Activated T-helper 1 cell treated with Interleukin-2 at 50 U/mL for 16 hours (primary cell): Measurements from ENCODE around the gene FBXO41.

ENCODE experiments used
- DNase-seq: peaks from one replicate; pipeline ENCODE4 v3.0.0-alpha.2; 2020; ENCODE audit warnings: low read depth

The FBXO41 gene

GRCh38 chr2:73239776-73240175, 44.5 kb downstream of the FBXO41 start:
- no peak for DNase-seq

DNA sequence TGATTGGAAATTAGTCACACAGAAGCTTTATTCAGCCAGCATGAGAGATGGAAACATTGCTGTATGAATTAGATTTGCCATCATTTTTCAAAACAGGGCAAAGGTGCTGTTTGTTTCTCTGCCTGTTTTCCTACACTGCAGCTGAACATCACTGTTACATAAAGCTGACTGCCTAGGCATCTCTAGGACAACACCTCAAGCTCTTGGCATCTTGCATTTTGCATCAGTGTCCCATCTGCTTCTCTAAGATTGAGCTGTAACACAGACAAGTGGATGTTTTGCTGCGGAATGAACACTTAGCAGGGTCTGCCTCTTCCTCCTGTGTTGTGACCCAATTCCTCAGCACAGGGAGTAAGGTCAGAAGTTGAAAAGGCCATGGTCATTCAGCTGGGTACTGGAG, 45.3 kb downstream of the FBXO41 start:
- DNase-seq: no peak

GRCh38 chr2:73238149-73238548, 46.1 kb downstream of the FBXO41 start:
- no peak for DNase-seq

GRCh38 chr2:73237168-73237567, 47.1 kb downstream of the FBXO41 start:
- no peak for DNase-seq

- DNase-seq: no peak
Measured at GRCh38 chr2:73235315-73236028, 48.8 kb downstream of the FBXO41 start.

DNA sequence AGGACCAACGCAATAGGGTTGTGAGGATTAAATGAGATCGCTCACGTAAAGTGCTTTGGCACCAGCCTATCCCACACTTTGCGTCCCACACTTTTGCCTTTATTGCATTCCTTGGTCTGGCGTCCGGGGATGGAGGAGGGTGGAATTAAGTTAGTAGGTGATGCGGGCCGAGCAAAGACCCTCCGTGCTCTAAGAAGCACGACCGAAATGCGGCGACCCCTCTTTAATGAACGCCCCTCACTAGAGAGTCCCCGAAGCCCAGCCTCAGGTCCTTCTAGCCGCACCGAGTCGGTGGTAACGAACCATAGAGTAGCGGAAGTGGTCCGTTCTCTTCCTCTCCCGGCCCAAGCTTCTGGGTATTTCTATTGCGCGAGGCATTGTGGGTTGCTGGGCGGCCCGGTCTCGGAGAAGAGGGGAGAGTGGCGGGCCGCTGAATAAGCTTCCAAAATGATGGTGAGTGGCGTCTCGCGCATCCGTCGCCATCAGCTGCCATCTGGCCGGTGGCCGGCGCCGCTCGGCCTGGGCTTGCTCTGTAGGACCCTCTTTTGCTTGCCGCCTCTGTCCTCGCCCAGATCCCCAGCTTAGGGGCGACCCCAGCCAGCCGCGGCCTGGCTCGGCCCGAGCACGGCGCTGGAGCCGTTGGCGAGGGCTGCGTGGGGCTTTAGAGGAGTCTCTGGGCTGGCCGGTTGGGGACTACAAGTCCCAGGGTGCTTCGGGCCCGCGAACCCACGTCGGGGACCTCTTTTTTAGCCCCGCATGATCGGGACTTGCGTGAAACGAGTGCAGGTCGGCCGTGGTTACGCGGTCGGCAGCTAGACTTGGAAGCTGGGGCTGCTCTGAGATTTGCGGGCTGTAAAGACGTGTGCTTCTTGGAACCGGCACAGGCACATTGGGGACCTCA, 50.1 kb downstream of the FBXO41 start, which contains the start of gene CCT7:
CCT7 (plus strand) TSS at position 377 of the 901 bp plus-strand sequence; CDS start at position 448, 71 bp downstream.
- peak; percentile 73 for DNase-seq

DNA sequence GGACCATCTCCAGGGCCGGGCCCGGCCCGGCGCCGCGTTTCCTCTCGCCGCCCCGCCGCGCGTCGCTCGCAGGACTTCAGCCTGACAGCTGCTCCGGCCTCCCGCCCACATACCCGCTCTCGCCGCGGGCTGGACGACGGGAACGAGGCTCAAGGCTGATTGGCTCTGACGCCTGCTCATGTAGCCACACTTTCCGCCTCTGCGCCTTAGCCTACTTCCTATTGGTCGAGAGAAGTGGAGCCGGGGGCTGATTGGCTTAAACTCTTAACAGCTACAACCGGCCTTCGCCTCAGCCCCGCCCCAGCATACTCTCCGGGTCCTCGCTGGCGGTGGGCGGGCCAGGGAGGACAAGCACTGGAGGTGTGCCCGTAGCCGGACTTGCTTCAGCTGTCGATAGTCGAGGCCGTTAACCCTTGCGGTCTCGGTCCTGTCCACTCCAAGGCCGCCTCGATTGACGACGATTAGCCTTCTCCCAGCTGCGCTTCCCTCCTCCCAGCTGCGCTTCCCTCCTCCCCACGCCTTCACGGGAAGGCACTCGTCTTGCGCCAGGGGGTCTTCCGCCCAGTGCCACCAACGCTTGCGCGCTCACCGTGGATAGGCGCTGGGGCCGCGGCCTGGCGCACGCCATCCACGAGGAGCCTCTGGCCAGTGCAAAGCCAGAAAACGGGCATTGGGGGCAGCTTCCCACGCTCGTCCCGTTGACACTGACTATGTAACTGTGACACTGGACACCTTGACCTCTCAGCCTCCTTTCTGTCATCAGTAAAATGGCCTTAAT, 50.9 kb downstream of the FBXO41 start, which contains the start of gene PRADC1:
PRADC1 (minus strand) TSS at position 86 of the 778 bp plus-strand sequence; CDS start at position 7, 79 bp downstream.
- DNase-seq: peak; percentile 88

- no peak for DNase-seq
Measured at GRCh38 chr2:73232403-73233153, 51.7 kb downstream of the FBXO41 start.

DNA sequence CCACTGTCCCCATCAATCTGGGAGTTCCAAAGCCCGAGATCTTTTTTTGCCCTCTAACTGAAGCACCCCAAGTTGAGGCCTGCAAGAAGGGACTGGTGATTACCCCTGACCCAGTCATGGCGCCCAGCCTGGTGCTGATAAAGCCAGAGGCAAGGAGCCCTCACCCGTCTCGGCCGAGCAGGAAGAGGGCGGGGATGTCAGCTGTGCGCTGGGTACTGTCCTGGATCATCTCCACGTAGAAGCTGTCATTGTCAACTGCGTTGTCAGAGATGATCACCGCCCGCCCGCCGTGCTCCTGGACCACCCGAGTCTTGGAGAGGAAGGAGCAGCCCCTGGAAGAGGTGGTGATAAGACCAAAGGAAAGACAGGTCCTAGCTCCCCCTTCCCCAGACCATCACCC, 55.6 kb downstream of the FBXO41 start:
- no peak for DNase-seq

- DNase-seq: no peak
Measured at GRCh38 chr2:73227086-73227485, 57.2 kb downstream of the FBXO41 start.

GRCh38 chr2:73225513-73226360, 58.5 kb downstream of the FBXO41 start:
- DNase-seq: no peak

DNA sequence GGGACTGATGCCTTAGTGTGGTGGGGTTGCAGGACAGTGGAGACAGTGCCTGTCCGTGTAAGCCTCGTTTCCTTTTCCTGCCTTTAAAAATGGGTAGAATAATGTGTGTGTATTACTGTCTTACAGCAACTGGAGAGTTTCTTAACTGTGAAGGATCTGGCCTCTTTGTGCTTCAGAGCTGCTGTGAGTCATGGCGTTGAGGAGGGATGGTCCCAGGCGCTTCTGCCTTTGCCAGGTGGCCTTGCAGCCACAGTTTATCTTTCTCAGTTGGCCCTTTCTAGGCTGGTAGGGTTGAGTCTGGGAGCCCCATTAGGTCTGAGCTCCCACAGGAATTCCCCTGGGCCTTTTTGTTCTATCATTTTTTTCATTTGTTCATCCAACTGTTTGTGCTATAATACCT, 60.5 kb downstream of the FBXO41 start:
- DNase-seq: no peak

GRCh38 chr2:73218298-73218697, 66.0 kb downstream of the FBXO41 start:
- no peak for DNase-seq

GRCh38 chr2:73217826-73218225, 66.5 kb downstream of the FBXO41 start:
- no peak for DNase-seq

- no peak for DNase-seq
Measured at GRCh38 chr2:73217160-73217559, 67.1 kb downstream of the FBXO41 start.

- no peak for DNase-seq
Measured at GRCh38 chr2:73215254-73215653, 69.0 kb downstream of the FBXO41 start.

GRCh38 chr2:73214120-73215035, 69.9 kb downstream of the FBXO41 start, which contains the start of gene SMYD5:
TSS of gene SMYD5 (plus strand) at chr2:73214245. CDS start at chr2:73214267, 22 bp downstream.
- DNase-seq: peak; percentile 85

DNA sequence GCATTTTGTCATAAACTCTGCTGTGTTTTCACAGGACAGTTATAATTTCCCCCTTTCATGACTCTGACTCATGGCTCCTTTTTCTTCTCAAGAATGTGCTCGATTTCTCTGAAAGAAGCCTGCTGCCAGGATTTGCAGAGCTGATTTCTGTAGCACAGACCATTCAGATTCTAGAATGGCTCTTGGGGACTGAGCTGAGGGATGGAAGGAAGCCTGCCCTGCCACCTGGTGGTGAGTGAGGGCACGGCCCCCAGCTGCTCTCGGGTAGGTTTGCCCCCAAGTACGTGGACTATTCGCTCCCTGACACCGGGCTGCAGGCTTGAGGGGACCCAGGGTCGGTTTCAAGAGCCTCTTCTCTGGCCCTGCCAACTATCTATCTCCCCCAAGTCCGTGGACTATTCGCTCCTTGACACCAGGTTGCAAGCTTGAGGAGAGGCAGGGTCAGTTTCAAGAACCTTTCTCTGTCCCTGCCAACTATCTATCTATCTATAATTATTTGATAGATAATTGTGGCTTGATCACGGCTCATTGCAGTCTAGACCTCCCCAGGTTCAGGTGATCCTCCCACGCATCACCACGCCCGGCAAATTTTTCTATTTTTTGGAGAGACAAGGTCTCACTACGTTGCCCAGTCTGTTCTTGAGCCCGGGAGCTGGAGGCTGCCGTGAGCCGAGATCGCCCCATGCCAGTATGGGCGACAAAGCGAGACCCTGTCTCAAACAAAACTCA, 71.7 kb downstream of the FBXO41 start:
- peak; percentile 52 for DNase-seq

- DNase-seq: no peak
Measured at GRCh38 chr2:73212098-73212447, 72.2 kb downstream of the FBXO41 start.
